Activated naive CD4-positive, alpha-beta T cell treated with anti-CD3 and anti-CD28 coated beads for 36 hours (primary cell): Measurements from ENCODE around the gene SYCP2. TPM values are rescaled to one million over a fixed set of nuclear protein-coding genes. Genes with fewer than 3 reads are reported as not detected.
"Not testable (repeated sequence)": the region's sequence is repeated elsewhere in the genome, so short reads cannot be mapped to it uniquely, and the experiment has no call there.

Experiments
- CTCF ChIA-PET: fragments of 350-600 bp; sonication (Branson Sonifier 250); formaldehyde crosslinking; loops from one replicate; lab custom pipeline; 2021; ENCODE audit warnings: antibody characterized with exemption; lab: Charles Lee
- DNase-seq: peaks from one replicate; pipeline ENCODE4 v3.0.0-alpha.2; 2020
- H3K27ac Mint-ChIP-seq: one replicate; pipeline ENCODE4 v1.8.0; 2021; ENCODE audit warnings: mild to moderate bottlenecking, mixed read lengths
- H3K27me3 Mint-ChIP-seq: one replicate; pipeline ENCODE4 v1.8.0; 2021; ENCODE audit warnings: low read depth, mixed read lengths
- H3K36me3 Mint-ChIP-seq: one replicate; pipeline ENCODE4 v1.8.0; 2021; ENCODE audit warnings: low read depth, mixed read lengths
- H3K4me1 Mint-ChIP-seq: one replicate; pipeline ENCODE4 v1.8.0; 2021; ENCODE audit warnings: low read depth, mixed read lengths
- H3K4me3 Mint-ChIP-seq: one replicate; pipeline ENCODE4 v1.8.0; 2021; ENCODE audit warnings: mild to moderate bottlenecking, moderate library complexity, mixed read lengths
- H3K9me3 Mint-ChIP-seq: one replicate; pipeline ENCODE4 v1.8.0; 2021; ENCODE audit warnings: mixed read lengths
- intact Hi-C: fragments of 100-400 bp; cut with micrococcal nuclease; formaldehyde crosslinking; loops from one replicate; pipeline ENCODE4 v1.15.1; 2023
- total RNA-seq, 2 experiments: library from RNA; stranded (reverse); gene quantifications; one replicate each; pipeline ENCODE4 v1.2.3, GENCODE V29; 2021

SYCP2 gene
- total RNA-seq, 2 experiments from 2014 or later: 1.2 to 1.5 TPM

DNA sequence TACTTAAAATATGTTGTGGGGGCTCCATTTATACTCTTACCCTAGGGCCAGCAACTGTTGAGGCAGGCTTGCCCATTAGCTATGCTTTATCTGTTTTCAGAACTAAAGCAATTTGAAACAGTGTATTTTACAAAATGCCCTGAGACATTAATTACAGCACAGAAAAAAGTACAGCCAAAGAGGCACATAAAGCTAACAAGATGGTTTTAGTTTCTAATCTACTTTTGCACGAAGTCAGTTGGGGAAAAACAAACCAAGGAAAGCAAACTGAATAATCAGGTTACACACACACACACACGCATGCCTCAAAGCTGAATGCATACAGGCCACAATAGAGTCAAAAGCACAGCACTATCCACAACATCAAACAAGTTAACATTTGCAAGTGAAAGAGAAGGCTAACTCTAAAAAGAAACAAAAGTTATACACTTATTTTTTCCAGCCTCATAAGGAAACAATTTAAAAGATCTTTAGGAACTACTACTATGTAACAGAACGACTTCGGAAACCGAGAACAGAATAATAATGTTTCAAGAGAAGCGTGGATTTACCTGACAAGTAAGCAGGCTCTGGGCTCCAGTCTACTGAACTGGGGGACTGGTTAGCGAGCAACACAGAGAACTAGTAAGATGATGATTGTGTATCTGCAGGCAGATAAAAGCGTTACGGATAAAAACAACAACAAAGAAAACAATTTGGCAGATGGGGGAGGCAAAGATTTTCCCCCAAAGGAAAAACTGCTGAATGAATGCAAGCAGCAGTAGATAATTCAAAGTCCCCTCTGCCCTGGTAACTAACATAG lies 1.7 kb downstream of the SYCP2 start:
- H3K27ac Mint-ChIP-seq: peak overlapping the region; percentile 64
- no peak for DNase-seq
- CTCF ChIA-PET: interaction anchor here (0.7 kb wide), 1 partner anchor 23 kb away, joined by 3 read pairs; no protein-coding TSS in a partner anchor
- intact Hi-C loops: loop anchor here (1.0 to 10.0 kb wide), 2 partner anchors 9 to 147 kb away; partner anchors contain the start of genes FAM217B and PPP1R3D
- no peaks in the 10 kb centered on the region for H3K36me3 Mint-ChIP-seq
- H3K9me3 Mint-ChIP-seq: no peaks in the 10 kb centered on the region
- peaks cover 11% of the 10 kb centered on the region for H3K4me1 Mint-ChIP-seq
- peaks cover 2% of the 10 kb centered on the region for H3K27me3 Mint-ChIP-seq
- peak overlapping the region; percentile 14 for H3K4me3 Mint-ChIP-seq

DNA sequence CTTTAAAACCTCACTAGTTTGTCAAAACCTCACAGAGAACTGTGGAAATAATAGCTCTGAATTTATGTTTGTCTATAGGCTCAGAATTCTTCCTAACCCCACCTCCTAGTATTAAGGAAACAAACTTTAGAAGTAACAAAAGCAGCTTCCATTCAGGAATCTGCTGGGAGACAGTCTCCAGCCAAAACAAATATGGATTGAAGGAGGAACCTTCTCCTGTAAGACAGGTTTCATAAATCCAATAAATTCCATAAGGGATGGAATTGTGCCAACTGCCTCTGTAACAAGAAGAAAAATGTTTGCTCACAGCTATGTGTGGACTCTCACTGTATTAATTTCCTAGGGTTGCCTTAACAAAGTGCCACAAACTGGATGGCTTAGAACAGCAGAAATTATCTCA lies 7.5 kb downstream of the SYCP2 start:
- Mint-ChIP-seq H3K4me3 (no peak overlapping the region), H3K27ac (no peak overlapping the region), H3K27me3 (peaks cover 5% of the 10 kb centered on the region), H3K4me1 (no peaks in the 10 kb centered on the region), H3K9me3 (no peaks in the 10 kb centered on the region), H3K36me3 (no peaks in the 10 kb centered on the region)
- CTCF ChIA-PET: no interaction called here
- DNase-seq: no peak
- intact Hi-C loops: no loop called here

DNA sequence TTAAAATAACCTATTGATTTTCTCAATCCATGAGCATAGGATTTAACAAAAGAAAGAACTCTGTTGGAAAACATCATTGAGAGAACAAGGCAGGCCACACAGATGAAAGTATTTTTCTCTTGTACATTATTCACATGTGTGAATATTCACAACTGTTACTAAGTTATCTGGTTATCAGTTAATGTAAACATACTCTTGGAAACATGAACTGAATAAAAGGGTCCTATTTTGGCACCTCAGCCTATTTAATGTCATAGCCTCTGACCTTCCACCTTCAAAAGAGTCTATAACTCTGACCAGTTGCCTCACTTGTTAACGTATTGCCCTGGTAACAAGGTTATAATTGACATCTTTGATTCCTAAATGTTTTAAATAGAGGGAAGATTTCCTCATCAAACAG lies 8.1 kb downstream of the SYCP2 start:
- Mint-ChIP-seq H3K27me3 (peaks cover 5% of the 10 kb centered on the region), H3K9me3 (no peaks in the 10 kb centered on the region), H3K27ac (no peak overlapping the region), H3K36me3 (no peaks in the 10 kb centered on the region), H3K4me3 (no peak overlapping the region), H3K4me1 (no peaks in the 10 kb centered on the region)
- CTCF ChIA-PET: no interaction called here
- intact Hi-C loops: no loop called here
- DNase-seq: no peak

DNA sequence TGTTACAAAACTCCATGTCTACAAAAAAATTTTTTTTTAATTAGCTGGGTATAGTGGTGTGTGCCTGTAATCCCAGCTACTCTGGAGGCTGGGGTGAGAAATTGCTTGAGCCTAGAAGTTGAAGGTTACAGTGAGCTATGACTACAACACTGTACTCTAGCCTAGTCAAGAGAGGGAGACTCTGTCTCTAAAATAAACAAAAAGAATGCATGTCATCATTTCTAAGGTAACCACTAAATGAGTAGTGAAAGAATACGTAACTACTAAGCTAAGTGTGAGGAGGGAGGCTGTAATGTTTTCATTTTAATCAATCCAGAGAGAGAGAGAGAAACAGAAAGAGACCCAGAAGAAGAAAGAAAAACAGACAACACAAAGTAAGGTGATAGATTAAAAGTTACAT lies 9.9 kb downstream of the SYCP2 start:
- Mint-ChIP-seq H3K27ac (no peak overlapping the region), H3K4me1 (no peaks in the 10 kb centered on the region)

DNA sequence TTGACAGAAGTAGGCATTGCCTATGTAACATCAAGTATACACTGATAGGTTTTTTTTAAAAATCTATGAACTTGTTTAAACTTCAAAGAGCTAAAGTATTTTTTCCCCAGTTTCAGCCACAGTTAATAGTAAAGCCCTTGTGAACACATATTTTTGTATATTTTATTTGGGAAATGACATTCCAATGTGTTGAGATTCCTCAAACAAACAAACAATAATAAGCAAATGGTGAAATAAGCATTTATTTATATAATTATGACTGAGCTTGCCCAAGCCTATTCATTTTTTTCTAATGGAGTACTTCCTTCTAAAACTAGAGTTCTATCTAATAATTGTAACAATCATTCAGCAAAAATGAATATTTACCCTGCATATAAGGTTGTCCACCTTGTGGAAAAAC lies 12.5 kb downstream of the SYCP2 start:
- peaks cover 2% of the 10 kb centered on the region for H3K27me3 Mint-ChIP-seq
- no peak overlapping the region for H3K4me3 Mint-ChIP-seq
- no peak overlapping the region for H3K27ac Mint-ChIP-seq
- no peaks in the 10 kb centered on the region for H3K36me3 Mint-ChIP-seq
- no peaks in the 10 kb centered on the region for H3K4me1 Mint-ChIP-seq
- intact Hi-C loops: no loop called here
- CTCF ChIA-PET: interaction anchor here (0.6 kb wide), 1 partner anchor 42 kb away, joined by 3 read pairs; no protein-coding TSS in a partner anchor
- no peak for DNase-seq
- no peaks in the 10 kb centered on the region for H3K9me3 Mint-ChIP-seq

More for the DNA sequence above, 9.9 kb downstream of the SYCP2 start:
- Mint-ChIP-seq H3K36me3 (no peaks in the 10 kb centered on the region), H3K9me3 (no peaks in the 10 kb centered on the region), H3K27me3 (peaks cover 2% of the 10 kb centered on the region), H3K4me3 (no peak overlapping the region)
- intact Hi-C loops: no loop called here
- CTCF ChIA-PET: no interaction called here
- no peak for DNase-seq

DNA sequence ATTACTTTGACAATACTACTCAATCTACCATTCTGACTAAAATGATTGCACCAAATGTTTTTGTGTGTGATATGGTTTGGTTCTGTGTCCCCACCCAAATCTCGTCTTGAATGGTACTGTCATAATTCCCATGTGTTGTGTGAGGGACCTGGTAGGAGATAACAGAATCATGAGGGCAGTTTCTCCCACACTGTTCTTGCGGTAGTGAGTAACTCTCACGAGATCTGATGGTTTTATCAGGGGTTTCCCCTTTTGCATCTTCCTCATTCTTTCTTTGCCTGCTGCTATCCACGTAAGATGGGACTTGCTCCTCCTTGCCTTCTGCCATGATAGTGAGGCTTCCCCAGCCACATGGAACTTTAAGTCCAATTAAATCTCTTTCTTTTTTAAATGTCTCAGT lies 20.8 kb downstream of the SYCP2 start:
- Mint-ChIP-seq H3K9me3 (no peaks in the 10 kb centered on the region), H3K27ac (no peak overlapping the region), H3K4me1 (no peaks in the 10 kb centered on the region), H3K4me3 (no peak overlapping the region), H3K27me3 (no peaks in the 10 kb centered on the region), H3K36me3 (no peaks in the 10 kb centered on the region)
- CTCF ChIA-PET: no interaction called here
- DNase-seq: no peak
- intact Hi-C loops: no loop called here

DNA sequence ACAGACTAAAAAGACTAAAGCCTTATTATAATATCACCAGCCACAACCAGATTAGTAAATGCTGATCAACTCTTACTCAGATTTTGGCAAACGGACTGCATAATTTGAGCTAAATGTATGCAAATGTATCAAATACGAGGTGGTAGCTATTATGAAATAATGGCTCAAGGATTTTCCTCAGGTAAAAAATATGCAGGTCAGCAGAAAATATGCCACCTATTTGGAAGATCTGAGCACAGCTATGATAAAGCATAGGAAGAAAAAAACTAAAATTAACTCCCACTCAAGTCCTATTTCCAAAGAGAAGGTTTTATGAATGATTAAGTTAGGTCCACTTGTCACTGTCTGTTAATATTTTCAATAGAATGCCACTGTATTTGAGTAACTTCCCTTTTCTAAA lies 22.4 kb downstream of the SYCP2 start:
- Mint-ChIP-seq H3K4me3 (no peak overlapping the region), H3K27ac (no peak overlapping the region), H3K27me3 (no peaks in the 10 kb centered on the region), H3K4me1 (no peaks in the 10 kb centered on the region), H3K36me3 (no peaks in the 10 kb centered on the region), H3K9me3 (no peaks in the 10 kb centered on the region)
- intact Hi-C loops: no loop called here
- no peak for DNase-seq
- CTCF ChIA-PET: interaction anchor here (1.0 to 1.4 kb wide), 2 partner anchors 23 to 62 kb away, joined by 3 to 4 read pairs; no protein-coding TSS in a partner anchor

DNA sequence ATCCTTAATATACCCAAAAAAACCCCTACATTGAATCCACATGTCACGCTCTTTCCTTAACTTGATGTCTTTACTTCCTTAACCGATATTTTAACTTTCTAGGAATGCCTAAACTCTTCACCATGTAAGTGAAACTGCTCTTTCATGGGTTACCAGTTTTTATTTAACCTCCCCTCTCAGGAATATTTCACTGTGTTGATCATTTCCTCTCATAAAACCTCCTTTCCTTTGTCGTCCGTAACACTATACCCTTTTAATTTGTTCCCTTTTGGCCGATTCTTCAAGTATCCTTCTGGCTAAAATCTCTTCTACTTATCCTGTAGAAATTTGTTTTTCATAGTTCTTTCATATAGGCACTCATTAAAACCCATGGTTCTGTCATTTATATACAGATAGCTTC lies 24.6 kb downstream of the SYCP2 start:
- intact Hi-C loops: no loop called here
- no peak overlapping the region for H3K27ac Mint-ChIP-seq

DNA sequence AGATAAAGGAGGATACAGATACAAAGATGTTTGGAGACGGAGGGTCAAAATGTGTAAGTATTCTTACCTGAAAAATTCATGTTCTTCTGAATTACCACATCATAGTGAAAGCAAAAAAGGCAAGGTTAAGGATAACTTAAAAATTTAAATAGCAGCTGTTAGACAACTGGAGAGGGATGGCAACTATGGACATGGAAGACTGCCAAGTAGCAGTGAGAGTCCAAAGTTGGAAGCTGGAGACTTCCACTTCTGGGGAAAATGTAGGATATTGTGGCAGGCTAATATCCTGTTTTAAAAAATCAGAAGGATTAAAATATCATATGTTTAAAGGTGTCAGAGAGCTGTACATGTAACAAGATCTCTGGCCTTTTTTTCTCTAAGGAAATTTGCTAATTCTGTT lies 29.8 kb downstream of the SYCP2 start:
- Mint-ChIP-seq H3K9me3 (no peaks in the 10 kb centered on the region), H3K4me3 (no peak overlapping the region), H3K27me3 (no peaks in the 10 kb centered on the region), H3K27ac (no peak overlapping the region), H3K4me1 (no peaks in the 10 kb centered on the region), H3K36me3 (no peaks in the 10 kb centered on the region)
- intact Hi-C loops: no loop called here
- DNase-seq: no peak
- CTCF ChIA-PET: interaction anchor here (1.0 kb wide), 1 partner anchor 23 kb away, joined by 3 read pairs; no protein-coding TSS in a partner anchor

More for the DNA sequence above, 24.6 kb downstream of the SYCP2 start:
- Mint-ChIP-seq H3K4me1 (no peaks in the 10 kb centered on the region), H3K36me3 (no peaks in the 10 kb centered on the region), H3K9me3 (no peaks in the 10 kb centered on the region), H3K27me3 (no peaks in the 10 kb centered on the region), H3K4me3 (no peak overlapping the region)
- DNase-seq: no peak
- CTCF ChIA-PET: interaction anchor here (1.0 kb wide), 1 partner anchor 23 kb away, joined by 3 read pairs; no protein-coding TSS in a partner anchor

DNA sequence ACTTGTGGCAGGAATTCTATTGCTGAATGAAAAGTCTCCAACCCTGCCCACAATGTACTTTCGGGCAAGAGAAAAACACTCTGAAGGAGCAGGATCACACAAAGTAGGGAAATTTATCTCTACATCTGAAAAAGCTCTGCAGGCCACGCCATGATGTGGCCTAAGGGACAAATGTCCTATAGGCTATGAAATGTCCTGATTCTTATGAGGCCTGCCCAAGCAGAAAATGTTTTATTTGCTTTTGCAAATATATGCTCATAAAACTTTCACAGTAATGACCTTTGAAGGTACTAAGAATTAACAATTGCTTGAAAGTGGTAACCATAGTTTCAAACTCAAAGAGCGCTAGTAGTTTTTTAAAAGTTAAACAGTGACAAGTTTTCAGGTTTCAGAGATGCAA lies 31.0 kb downstream of the SYCP2 start:
- H3K27me3 Mint-ChIP-seq: no peaks in the 10 kb centered on the region
- no peak overlapping the region for H3K4me3 Mint-ChIP-seq
- no peak for DNase-seq
- intact Hi-C loops: no loop called here
- CTCF ChIA-PET: no interaction called here
- no peak overlapping the region for H3K27ac Mint-ChIP-seq
- peaks cover under 1% of the 10 kb centered on the region for H3K36me3 Mint-ChIP-seq
- H3K4me1 Mint-ChIP-seq: no peaks in the 10 kb centered on the region
- H3K9me3 Mint-ChIP-seq: no peaks in the 10 kb centered on the region

DNA sequence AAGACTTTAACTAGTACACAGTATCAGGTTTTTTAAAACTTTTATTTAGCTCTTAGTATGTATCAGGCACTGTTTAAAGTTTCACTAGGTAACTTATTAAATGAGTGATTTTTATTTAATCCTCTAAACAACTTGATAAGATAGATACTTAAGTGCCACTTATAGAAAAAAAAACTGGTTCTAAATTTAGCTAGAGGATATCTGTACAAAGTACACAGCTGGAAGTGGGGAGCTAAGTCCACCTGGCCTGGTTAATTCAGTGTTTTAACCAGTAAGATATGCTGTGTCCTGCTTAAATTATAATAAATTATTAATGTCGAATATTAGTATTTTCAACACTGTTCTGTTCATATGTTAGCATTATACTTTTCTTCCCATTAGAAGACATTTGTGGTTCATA lies 37.5 kb downstream of the SYCP2 start:
- Mint-ChIP-seq H3K4me1 (peaks cover 4% of the 10 kb centered on the region), H3K4me3 (no peak overlapping the region), H3K36me3 (peaks cover 2% of the 10 kb centered on the region), H3K27ac (no peak overlapping the region), H3K27me3 (peaks cover 2% of the 10 kb centered on the region), H3K9me3 (no peaks in the 10 kb centered on the region)
- CTCF ChIA-PET: interaction anchor here (0.6 to 1.5 kb wide), 3 partner anchors 9 to 917 kb away, joined by 3 to 6 read pairs (median 3); no protein-coding TSS in a partner anchor
- DNase-seq: no peak
- intact Hi-C loops: no loop called here

DNA sequence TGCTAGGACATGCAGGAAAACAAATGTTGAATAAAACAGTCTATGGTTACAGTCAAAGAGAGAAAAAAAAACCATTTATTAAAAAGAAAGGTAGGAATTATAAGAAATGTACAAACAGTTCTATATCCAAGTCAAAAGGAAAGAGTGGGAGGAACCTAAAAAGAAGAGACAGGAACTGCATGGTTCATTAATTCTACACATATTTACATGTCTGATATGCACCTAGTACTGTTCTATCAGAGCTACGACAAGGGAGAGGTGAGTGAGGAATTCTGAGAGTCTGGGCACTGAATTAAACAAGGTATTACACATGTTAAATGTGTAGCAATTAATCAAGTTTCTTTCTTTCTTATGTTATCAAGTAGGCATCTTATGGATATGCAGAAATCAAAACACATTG lies 41.9 kb downstream of the SYCP2 start:
- H3K4me3 Mint-ChIP-seq: no peak overlapping the region
- CTCF ChIA-PET: no interaction called here
- H3K4me1 Mint-ChIP-seq: peaks cover 4% of the 10 kb centered on the region
- no peak overlapping the region for H3K27ac Mint-ChIP-seq
- H3K27me3 Mint-ChIP-seq: peaks cover 2% of the 10 kb centered on the region
- no peak for DNase-seq
- peaks cover 2% of the 10 kb centered on the region for H3K36me3 Mint-ChIP-seq
- peaks cover 2% of the 10 kb centered on the region for H3K9me3 Mint-ChIP-seq
- intact Hi-C loops: no loop called here

DNA sequence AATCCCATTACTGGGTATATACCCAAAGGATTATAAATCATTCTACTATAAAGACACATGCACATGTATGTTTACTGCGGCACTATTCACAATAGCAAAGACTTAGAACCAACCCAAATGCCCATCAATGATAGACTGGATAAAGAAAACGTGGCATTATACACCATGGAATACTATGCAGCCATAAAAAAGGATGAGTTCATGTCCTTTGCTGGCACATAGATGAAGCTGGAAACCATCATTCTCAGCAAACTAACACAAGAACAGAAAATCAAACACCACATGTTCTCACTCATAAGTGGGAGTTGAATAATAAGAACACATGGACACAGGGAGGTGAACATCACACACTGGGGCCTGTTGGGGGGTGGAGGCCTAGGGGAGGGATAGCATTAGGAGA lies 43.4 kb downstream of the SYCP2 start:
- H3K36me3 Mint-ChIP-seq, DNase-seq, CTCF ChIA-PET, H3K27ac Mint-ChIP-seq, intact Hi-C loops, H3K4me3 Mint-ChIP-seq, H3K9me3 Mint-ChIP-seq, H3K4me1 Mint-ChIP-seq, H3K27me3 Mint-ChIP-seq: not testable (repeated sequence)
